Erythroblast (primary cell): Measurements from ENCODE around the gene GCSH.
A peak's percentile ranks its signal among the peaks of the same experiment; 100 is the strongest.

ENCODE experiments used
- DNase-seq, 2 experiments: peaks; one replicate each; lab custom pipeline; 2025; lab: John Stamatoyannopoulos, UW
- GATA1 ChIP-seq: IDR thresholded peaks from 2 replicates; pipeline ENCODE4 v1.6.1; 2011; ENCODE audit warnings: low read depth, mild to moderate bottlenecking, control low read depth, low read length, moderate library complexity
- POLR2A ChIP-seq: IDR thresholded peaks from 2 replicates; pipeline ENCODE4 v1.6.1; 2011; ENCODE audit warnings: mild to moderate bottlenecking, low read length

GCSH gene

DNA sequence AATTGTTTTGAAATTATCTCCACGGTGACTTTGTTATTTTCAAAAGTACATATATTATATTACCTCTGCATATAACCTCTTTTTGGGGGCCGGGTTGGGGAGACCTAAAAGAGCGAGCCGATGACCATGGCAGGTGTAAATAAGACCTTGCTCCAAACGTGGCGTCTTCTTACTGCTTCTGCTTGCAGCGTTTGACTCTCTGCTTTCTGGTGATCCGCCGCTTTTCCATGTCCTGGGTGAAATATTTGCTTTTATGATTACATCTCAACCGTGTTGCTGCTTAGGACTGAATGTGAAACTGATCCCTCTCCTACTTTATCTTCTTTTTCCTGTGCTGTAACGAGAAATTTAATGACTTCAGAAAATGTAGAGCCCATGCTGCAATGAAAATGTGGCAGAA is 42.4 kb downstream of the GCSH start:
- DNase-seq = no peak
- no peak for TF ChIP-seq POLR2A
- TF ChIP-seq GATA1 = no peak

DNA sequence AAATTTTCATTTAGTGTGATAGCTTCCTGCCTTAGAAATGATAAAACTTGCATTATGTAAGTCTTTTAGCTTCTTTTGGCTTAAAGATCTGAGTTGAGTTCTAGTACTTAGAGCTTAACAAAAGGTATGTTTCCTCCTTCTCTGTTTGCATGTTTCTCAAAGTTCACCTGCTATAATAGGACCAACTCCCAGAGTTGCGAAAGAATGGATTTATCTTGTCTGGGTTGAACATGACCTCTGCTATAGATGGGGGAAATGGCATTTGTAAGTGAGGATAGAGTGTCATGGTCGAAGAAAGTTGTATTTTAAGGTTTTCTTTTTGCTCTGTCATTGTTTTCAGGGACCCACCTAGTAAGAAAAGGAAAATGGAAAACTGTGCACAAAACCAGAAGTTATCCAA is 53.4 kb downstream of the GCSH start:
- TF ChIP-seq GATA1 (no peak), POLR2A (no peak)
- no peak for DNase-seq

- TF ChIP-seq GATA1 (no peak), POLR2A (no peak)
- no peak for DNase-seq
Measured at GRCh38 chr16:81041696-81042095, 54.5 kb downstream of the GCSH start.

- DNase-seq = no peak
- no peak for TF ChIP-seq POLR2A
- no peak for TF ChIP-seq GATA1
Measured at GRCh38 chr16:81040842-81041241, 55.4 kb downstream of the GCSH start.

- TF ChIP-seq POLR2A (no peak), GATA1 (no peak)
Measured at GRCh38 chr16:81040131-81040530, 56.1 kb downstream of the GCSH start.

GRCh38 chr16:81036751-81037350 is 59.3 kb downstream of the GCSH start:
- TF ChIP-seq GATA1 (no peak), POLR2A (peak; percentile 20)
- DNase-seq = peak; percentile 71 to 77

More at GRCh38 chr16:81040131-81040530, 56.1 kb downstream of the GCSH start:
- DNase-seq = no peak

DNA sequence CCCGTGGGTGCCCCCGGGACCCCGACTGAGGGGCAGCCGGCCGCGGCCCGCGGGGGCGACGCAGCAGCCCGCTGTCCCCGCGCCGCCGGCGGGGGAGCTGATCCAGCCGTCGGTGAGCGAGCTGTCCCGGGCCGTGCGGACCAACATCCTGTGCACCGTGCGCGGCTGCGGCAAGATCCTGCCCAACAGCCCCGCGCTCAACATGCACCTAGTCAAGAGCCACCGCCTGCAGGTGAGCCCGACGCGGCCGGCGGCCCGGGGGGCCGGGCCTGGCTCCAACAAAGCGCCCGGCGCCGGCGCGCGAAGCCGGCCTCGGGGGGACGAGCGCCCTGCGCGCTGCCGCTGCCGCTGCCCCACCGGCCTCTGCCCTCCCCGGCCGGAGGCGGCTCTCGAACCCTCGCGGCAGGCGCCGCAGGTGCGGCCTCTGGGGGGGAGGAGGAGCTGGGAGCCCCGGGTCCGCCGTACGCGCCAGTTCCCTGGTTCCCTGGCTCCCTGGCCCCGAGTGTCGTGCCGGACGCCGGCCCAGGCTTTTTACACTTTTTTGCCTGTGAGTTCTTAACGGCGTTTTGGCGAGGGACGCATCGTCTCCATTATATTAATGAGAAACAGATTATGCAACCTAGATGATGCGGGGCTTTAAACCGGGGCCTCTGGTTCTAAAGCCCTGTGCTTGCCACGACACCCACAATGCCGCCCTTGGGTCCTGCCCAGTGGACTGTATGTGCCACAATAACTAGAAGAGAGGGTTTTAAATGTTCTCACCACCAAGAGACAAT is 60.0 kb downstream of the GCSH start:
- peak; percentile 62 to 77 for DNase-seq
- TF ChIP-seq POLR2A = no peak
- TF ChIP-seq GATA1 = no peak

DNA sequence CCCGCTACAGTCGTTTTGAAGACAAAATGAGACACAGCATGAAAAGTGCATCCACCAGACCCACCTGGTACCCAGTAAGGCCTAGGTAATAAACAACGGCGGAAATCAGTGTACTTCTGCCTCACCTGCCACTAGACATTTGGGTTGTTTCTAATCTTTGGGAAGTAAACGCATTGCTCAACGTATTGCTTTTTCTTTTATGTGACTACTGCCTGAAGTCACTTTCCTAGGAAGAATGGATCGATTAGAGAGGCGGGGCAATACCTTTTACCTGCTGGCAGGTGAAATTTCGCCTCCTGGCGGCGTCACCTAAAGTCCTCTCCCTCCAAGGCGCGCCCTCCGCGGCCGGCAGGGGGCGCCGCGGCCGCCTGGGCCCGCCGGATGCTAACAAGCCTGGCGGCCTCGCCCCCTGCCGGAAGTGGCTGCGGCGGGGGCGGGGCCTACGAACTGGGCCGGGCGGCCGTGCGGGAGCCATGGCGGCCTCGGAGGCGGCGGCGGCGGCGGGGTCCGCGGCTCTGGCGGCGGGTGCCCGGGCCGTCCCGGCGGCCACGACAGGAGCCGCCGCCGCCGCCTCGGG is 60.7 kb downstream of the GCSH start, which contains the start of gene ATMIN:
TSS of gene ATMIN (plus strand) at position 445 of the 577 bp plus-strand sequence. CDS start at position 474, 29 bp downstream.
- peak; percentile 90 to 96 for DNase-seq
- TF ChIP-seq GATA1 = no peak
- TF ChIP-seq POLR2A = no peak
